Endothelial cell of umbilical vein (primary cell): ENCODE data around the gene GMEB2. TPM values are rescaled to one million over a fixed set of nuclear protein-coding genes. Genes with fewer than 3 reads are reported as not detected.
"Not testable (repeated sequence)": the region's sequence is repeated elsewhere in the genome, so short reads cannot be mapped to it uniquely, and the experiment has no call there.

Experiments used
- BruUV-seq: library from RNA; stranded (reverse); fragments of 400-500 nt; replicated peaks from 2 replicates; lab custom pipeline; 2021; lab: Mats Ljungman, UMichigan
- CTCF ChIA-PET: fragments of 300-600, 350-600 bp; sonication (Branson Sonifier 250); formaldehyde crosslinking; loops from one replicate; lab custom pipeline; 2021; ENCODE audit warnings: antibody characterized with exemption, inconsistent platforms; lab: Charles Lee
- POLR2A ChIA-PET: fragments of 300-600, 350-600 bp; sonication (Branson Sonifier 250); formaldehyde crosslinking; loops from one replicate; lab custom pipeline; 2021; ENCODE audit warnings: antibody characterized with exemption, inconsistent platforms; lab: Charles Lee
- DNase-seq: peaks from one replicate; pipeline ENCODE4 v3.0.0-alpha.2; 2011; ENCODE audit warnings: low read depth, low spot score
- FAIRE-seq: peaks from 2 replicates; lab custom pipeline; 2011; peaks lifted over from hg19 to GRCh38; lab: Jason Lieb, UNC
- H2AFZ ChIP-seq: 2 replicates; pipeline ENCODE4 v1.6.0; 2012; ENCODE audit warnings: low read depth, low read length, control low read depth, inconsistent platforms
- H3K27ac ChIP-seq: 2 replicates; pipeline ENCODE4 v1.5.1; 2011; ENCODE audit warnings: low read depth, mild to moderate bottlenecking, control low read depth, low read length, moderate library complexity; ENCODE audit not compliant: insufficient read depth
- H3K27me3 ChIP-seq, 2 experiments: 2 replicates each; pipeline versions ENCODE4 v1.6.0 to v1.6.1; 2011; ENCODE audit warnings: low read length in 2 of 2, mixed read lengths in 1 of 2; ENCODE audit not compliant: control insufficient read depth in 2 of 2, insufficient read depth in 2 of 2
- H3K36me3 ChIP-seq, 2 experiments: 2 replicates in 1 of 2; 3 replicates in 1 of 2; pipeline ENCODE4 v1.5.1; 2011; ENCODE audit warnings: low read length in 2 of 2, mild to moderate bottlenecking in 1 of 2, moderate library complexity in 1 of 2; ENCODE audit not compliant: control insufficient read depth in 2 of 2, insufficient read depth in 2 of 2; ENCODE audit errors: extremely low read depth in 1 of 2
- H3K4me1 ChIP-seq: 3 replicates; pipeline ENCODE4 v1.5.1; 2011; ENCODE audit warnings: mild to moderate bottlenecking, low read length; ENCODE audit not compliant: control insufficient read depth, insufficient read depth; ENCODE audit errors: extremely low read depth
- H3K4me2 ChIP-seq: 2 replicates; pipeline ENCODE4 v1.6.1; 2011; ENCODE audit warnings: low read length, control low read depth, mixed read lengths; ENCODE audit not compliant: insufficient read depth
- H3K4me3 ChIP-seq, 3 experiments: fragments of 200-600 bp in 1 of 3; sonication (generic), shearing (Covaris generic) in 1 of 3; replicated peaks in 1 of 3; 2 replicates each; pipeline ENCODE4 v1.5.1; 2011 to 2016; ENCODE audit warnings: control low read depth in 3 of 3, low read length in 3 of 3, mild to moderate bottlenecking in 2 of 3, inconsistent platforms in 1 of 3, low read depth in 1 of 3, moderate library complexity in 1 of 3; ENCODE audit not compliant: insufficient read depth in 1 of 3
- H3K79me2 ChIP-seq: 2 replicates; pipeline ENCODE4 v1.6.0; 2012; ENCODE audit warnings: low read length, inconsistent platforms; ENCODE audit not compliant: control insufficient read depth, insufficient read depth
- H3K9ac ChIP-seq: replicated peaks from 2 replicates; pipeline ENCODE3; 2011; ENCODE audit warnings: low read length, control low read depth; ENCODE audit not compliant: insufficient read depth; ENCODE audit errors: extremely low read depth
- H3K9me1 ChIP-seq: replicated peaks from 3 replicates; pipeline ENCODE4 v1.6.0; 2011; ENCODE audit warnings: mild to moderate bottlenecking, low read length; ENCODE audit not compliant: control insufficient read depth, insufficient read depth; ENCODE audit errors: extremely low read depth
- H3K9me3 ChIP-seq: replicated peaks from 2 replicates; pipeline ENCODE4 v1.5.1; 2012; ENCODE audit warnings: low read length, inconsistent platforms; ENCODE audit not compliant: control insufficient read depth, insufficient read depth
- H4K20me1 ChIP-seq: replicated peaks from 2 replicates; pipeline ENCODE3; 2011; ENCODE audit warnings: mild to moderate bottlenecking, low read length; ENCODE audit not compliant: control insufficient read depth, insufficient read depth; ENCODE audit errors: extremely low read depth
- EZH2 ChIP-seq: IDR thresholded peaks from 2 replicates; pipeline ENCODE4 v1.6.1; 2012; ENCODE audit warnings: borderline replicate concordance, low read depth, mild to moderate bottlenecking, moderate library complexity, low read length, inconsistent platforms; ENCODE audit not compliant: severe bottlenecking
- FOS ChIP-seq: IDR thresholded peaks from 2 replicates; pipeline ENCODE4 v1.6.1; 2011; ENCODE audit warnings: mild to moderate bottlenecking, low read length, moderate library complexity, borderline replicate concordance; ENCODE audit not compliant: insufficient read depth
- GATA2 ChIP-seq: IDR thresholded peaks from 2 replicates; pipeline ENCODE4 v1.7.0; 2011; ENCODE audit warnings: low read depth, mild to moderate bottlenecking, moderate library complexity, mixed read lengths, low read length; ENCODE audit not compliant: insufficient read length, insufficient read depth
- MAX ChIP-seq: IDR thresholded peaks from 2 replicates; pipeline ENCODE4 v1.6.1; 2011; ENCODE audit not compliant: insufficient read depth, insufficient read length
- MYC ChIP-seq: IDR thresholded peaks from one replicate; pipeline ENCODE4 v1.6.1; 2011; ENCODE audit warnings: mild to moderate bottlenecking, low read depth, low read length
- POLR2A ChIP-seq: IDR thresholded peaks from 2 replicates; pipeline ENCODE4 v1.6.1; 2012; ENCODE audit warnings: low read depth, mild to moderate bottlenecking, control low read depth, low read length
- POLR2AphosphoS5 ChIP-seq: IDR thresholded peaks from 2 replicates; pipeline ENCODE4 v1.6.1; 2012; ENCODE audit warnings: low read depth, mild to moderate bottlenecking, control low read depth, low read length, moderate library complexity; ENCODE audit not compliant: insufficient read depth
- dilution Hi-C: fragments of 300-500 bp; cut with MboI; formaldehyde crosslinking; loops from one replicate; pipeline ENCODE4 v1.15.0; 2019; ENCODE audit warnings: low sequenced_read_pairs; ENCODE audit not compliant: extremely low pct_ligation_motif_present
- intact Hi-C: fragments of 100-400 bp; cut with micrococcal nuclease; formaldehyde crosslinking; loops from one replicate; pipeline ENCODE4 v1.10.0; 2022
- polyA plus RNA-seq, 4 experiments: library from polyadenylated mRNA; depleted of rRNA in 3 of 4; stranded (reverse) in 3 of 4; unstranded in 1 of 4; fragments of >200 nt; gene quantifications; 2 replicates each; pipeline versions ENCODE4 v1.2.1 to v1.2.3, GENCODE V29; 2011 to 2012; ENCODE audit warnings: missing spikeins in 1 of 4
- total RNA-seq: library from RNA; stranded (reverse); gene quantifications from 2 replicates; pipeline ENCODE4 v1.2.3, GENCODE V29; 2021

Gene GMEB2
- total and polyA plus RNA-seq, 2 donors (not counting 3 experiments of a cell fraction or from before 2014, with no cell fraction given): 12.7 to 14.1 TPM

GRCh38 chr20:63560856-63561609, 65.9 kb downstream of the GMEB2 start:
- Histone ChIP-seq H3K9ac (no peak overlapping the region), H3K27ac (no peak overlapping the region), H3K4me3 (no peak overlapping the region), H2AFZ (no peak overlapping the region), H4K20me1 (no peaks in the 10 kb centered on the region), H3K4me2 (no peak overlapping the region), H3K9me3 (no peaks in the 10 kb centered on the region), H3K9me1 (no peaks in the 10 kb centered on the region), H3K4me1 (no peaks in the 10 kb centered on the region), H3K27me3 (no peaks in the 10 kb centered on the region), H3K36me3 (peaks cover 0 to 17% of the 10 kb centered on the region in 2 experiments), H3K79me2 (no peaks in the 10 kb centered on the region)
- FAIRE-seq (no peak), DNase-seq (no peak)
- TSS peak; percentile 6 for BruUV-seq
- TF ChIP-seq MYC (no peak), POLR2A (no peak), POLR2AphosphoS5 (no peak), FOS (no peak), GATA2 (no peak), MAX (no peak), EZH2 (no peak)
- intact Hi-C loops (no loop called here), dilution Hi-C loops (no loop called here)
- POLR2A ChIA-PET: no interaction called here
- CTCF ChIA-PET: no interaction called here

- H3K27me3 ChIP-seq: no peaks in the 10 kb centered on the region
- H3K9ac ChIP-seq: no peak overlapping the region
- no peak overlapping the region for H3K4me3 ChIP-seq
- H3K27ac ChIP-seq: no peak overlapping the region
- no peaks in the 10 kb centered on the region for H4K20me1 ChIP-seq
- no peaks in the 10 kb centered on the region for H3K79me2 ChIP-seq
- H3K4me1 ChIP-seq: no peaks in the 10 kb centered on the region
- intact Hi-C loops (no loop called here), dilution Hi-C loops (no loop called here)
- DNase-seq (no peak), FAIRE-seq (no peak)
- CTCF ChIA-PET: no interaction called here
- no peaks in the 10 kb centered on the region for H3K9me1 ChIP-seq
- H3K4me2 ChIP-seq: no peak overlapping the region
- POLR2A ChIA-PET: no interaction called here
- TF ChIP-seq FOS: no peak
- no peak overlapping the region for H2AFZ ChIP-seq
- BruUV-seq: no TSS peak
- peaks cover 0 to 17% of the 10 kb centered on the region in 2 experiments for H3K36me3 ChIP-seq
- H3K9me3 ChIP-seq: no peaks in the 10 kb centered on the region
These were observed 66.5 kb downstream of the GMEB2 start for GRCh38 chr20:63560333-63560805.

GRCh38 chr20:63559485-63560332, 67.2 kb downstream of the GMEB2 start:
- DNase-seq, H3K4me1 ChIP-seq, POLR2A ChIA-PET, intact Hi-C loops, FAIRE-seq, H2AFZ ChIP-seq, dilution Hi-C loops, H3K4me3 ChIP-seq, H3K9ac ChIP-seq, H3K9me3 ChIP-seq, H3K4me2 ChIP-seq, H3K79me2 ChIP-seq, H3K9me1 ChIP-seq, H3K27me3 ChIP-seq, H3K27ac ChIP-seq, H4K20me1 ChIP-seq, BruUV-seq: not testable (repeated sequence)
- H3K36me3 ChIP-seq: peaks cover 0 to 15% of the 10 kb centered on the region in 2 experiments
- CTCF ChIA-PET: interaction anchor here (0.6 kb wide), 1 partner anchor 21 kb away, joined by 3 read pairs; no protein-coding TSS in a partner anchor
